GM12872 (cell line): ENCODE results near the gene C17orf78.
A peak's percentile ranks its signal among the peaks of the same experiment; 100 is the strongest.

Experiments used
- CTCF ChIP-seq: IDR thresholded peaks from 3 replicates; pipeline ENCODE4 v1.5.1; 2011; ENCODE audit warnings: low read depth, mild to moderate bottlenecking, low read length, moderate library complexity; ENCODE audit not compliant: insufficient read depth

Gene C17orf78

GRCh38 chr17:37410357-37410756 is 34.6 kb downstream of the C17orf78 start:
- TF ChIP-seq CTCF = no peak

- peak; percentile 20; the same call in 1 of the 3 replicates for TF ChIP-seq CTCF
Measured at GRCh38 chr17:37413875-37414519, 38.2 kb downstream of the C17orf78 start.

GRCh38 chr17:37417852-37418251 is 42.1 kb downstream of the C17orf78 start:
- no peak for TF ChIP-seq CTCF

GRCh38 chr17:37422971-37423625 is 47.3 kb downstream of the C17orf78 start:
- TF ChIP-seq CTCF = no peak

- TF ChIP-seq CTCF = no peak
Measured at GRCh38 chr17:37425268-37425667, 49.5 kb downstream of the C17orf78 start.

GRCh38 chr17:37429039-37429438 is 53.3 kb downstream of the C17orf78 start:
- no peak for TF ChIP-seq CTCF

- TF ChIP-seq CTCF = no peak
Measured at GRCh38 chr17:37429453-37429852, 53.7 kb downstream of the C17orf78 start.
